GM19324 (cell line): ENCODE results near the gene LYSMD4.
"Not testable (repeated sequence)": the region's sequence is repeated elsewhere in the genome, so short reads cannot be mapped to it uniquely, and the experiment has no call there.

Experiments used
- ATAC-seq: cut with Tn5 transposase; IDR thresholded peaks from one replicate; pipeline ENCODE4 v1.9.1; 2021; ENCODE audit warnings: mild to moderate bottlenecking, moderate library complexity; ENCODE audit not compliant: unreplicated experiment, low FRiP score

LYSMD4 gene

DNA sequence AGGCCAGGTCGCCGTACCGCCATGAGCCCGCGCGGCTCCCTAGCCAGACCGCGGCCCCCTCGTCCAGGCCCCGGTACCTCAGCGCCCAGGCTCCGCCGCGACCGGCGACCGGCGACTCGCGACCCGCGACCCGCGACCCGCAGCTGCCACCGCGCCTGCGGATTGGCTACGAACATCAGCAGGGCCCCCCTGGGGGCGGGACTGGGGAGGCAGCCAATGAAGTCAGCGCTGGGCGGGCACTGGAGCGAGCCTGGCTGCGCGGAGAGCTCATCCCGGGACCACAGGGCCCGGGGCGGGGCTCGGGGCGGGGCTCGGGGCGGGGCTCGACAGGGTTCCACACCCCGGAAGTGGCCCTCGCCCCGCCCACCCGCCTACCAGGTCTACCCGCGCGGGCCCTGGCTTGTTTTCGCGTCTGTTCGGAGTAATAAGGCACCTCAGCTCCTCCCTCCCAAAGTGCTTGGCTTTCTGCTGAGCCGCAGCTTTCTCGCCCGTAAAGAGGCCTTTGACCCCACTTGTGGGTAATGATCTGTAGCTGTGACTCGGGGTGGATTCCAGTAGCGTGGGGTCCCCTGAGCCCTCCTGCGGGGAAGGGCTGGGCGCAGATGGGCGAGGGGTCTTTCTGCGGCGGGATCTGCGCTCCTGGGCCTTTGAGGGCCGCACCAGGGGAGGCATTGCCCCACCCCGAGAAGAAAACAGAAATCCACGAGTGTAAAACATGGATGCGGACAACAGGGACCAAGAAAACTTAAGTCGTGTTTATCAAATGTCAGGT is at the start of gene LYSMD4:
Gene LYSMD4, minus strand, starts transcription at position 170 of the 772 bp plus-strand sequence. CDS start 1,438 bp downstream, outside the sequence.
- ATAC-seq, result peak; percentile 99

GRCh38 chr15:99782029-99782428 is 48.8 kb upstream of the LYSMD4 start:
- ATAC-seq, result not testable (repeated sequence)

DNA sequence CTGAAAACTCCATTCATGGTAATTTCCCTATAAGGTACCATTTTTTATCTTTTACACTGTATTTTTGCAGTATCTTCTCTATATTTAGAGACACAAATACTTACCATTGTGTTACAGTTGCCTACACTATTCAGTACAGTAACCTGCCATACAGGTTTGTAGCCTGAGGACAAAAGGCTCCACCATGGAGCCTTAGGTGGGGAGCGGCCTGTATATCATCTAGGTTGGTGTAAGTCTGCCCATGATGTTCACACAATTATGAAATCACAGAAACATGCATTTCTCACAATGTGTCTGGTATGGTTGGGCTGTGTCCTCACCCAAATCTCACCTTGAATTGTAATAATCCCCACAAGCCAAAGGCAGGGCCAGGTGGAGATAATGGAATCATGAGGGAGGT is 43.9 kb upstream of the LYSMD4 start:
- no peak for ATAC-seq

DNA sequence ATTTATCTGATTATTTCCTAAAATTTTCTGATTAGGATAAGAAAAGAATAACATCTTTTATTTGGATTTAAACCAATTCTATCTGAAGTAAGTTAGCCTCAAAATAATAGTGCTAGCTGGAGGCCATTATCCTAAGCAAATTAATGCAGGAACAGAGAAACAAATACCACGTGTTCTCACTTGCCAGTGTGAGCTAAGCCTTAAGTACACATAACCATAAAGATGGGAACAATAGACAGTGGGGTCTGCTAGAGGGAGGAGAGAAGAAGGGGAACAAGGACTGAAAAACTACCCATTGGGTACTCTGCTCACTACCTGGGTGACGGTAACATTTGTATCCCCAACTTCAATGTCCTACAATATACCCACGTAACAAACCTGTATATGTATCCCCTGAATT is 31.3 kb upstream of the LYSMD4 start:
- ATAC-seq, result no peak

DNA sequence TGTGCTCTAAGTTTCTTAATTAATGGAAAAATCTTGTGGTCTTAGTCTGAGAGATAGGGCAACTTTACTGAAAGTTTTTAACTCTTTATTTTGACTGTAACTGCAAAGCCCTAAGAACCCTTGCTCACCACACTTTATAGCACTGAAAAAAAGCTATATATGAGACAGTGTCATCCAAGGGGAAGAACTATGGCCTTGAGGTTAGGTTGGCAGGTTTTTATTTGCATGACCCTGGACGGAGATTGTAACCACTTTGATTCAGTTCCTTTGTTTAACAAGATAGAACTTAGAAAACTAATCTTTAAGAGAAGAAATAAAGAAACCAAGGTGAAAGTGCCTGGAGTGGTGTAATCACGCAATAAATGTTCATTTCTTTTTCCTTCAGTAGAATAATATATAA is 30.6 kb upstream of the LYSMD4 start:
- ATAC-seq, result no peak

- no peak for ATAC-seq
These were observed 29.1 kb upstream of the LYSMD4 start for GRCh38 chr15:99762288-99762687.

DNA sequence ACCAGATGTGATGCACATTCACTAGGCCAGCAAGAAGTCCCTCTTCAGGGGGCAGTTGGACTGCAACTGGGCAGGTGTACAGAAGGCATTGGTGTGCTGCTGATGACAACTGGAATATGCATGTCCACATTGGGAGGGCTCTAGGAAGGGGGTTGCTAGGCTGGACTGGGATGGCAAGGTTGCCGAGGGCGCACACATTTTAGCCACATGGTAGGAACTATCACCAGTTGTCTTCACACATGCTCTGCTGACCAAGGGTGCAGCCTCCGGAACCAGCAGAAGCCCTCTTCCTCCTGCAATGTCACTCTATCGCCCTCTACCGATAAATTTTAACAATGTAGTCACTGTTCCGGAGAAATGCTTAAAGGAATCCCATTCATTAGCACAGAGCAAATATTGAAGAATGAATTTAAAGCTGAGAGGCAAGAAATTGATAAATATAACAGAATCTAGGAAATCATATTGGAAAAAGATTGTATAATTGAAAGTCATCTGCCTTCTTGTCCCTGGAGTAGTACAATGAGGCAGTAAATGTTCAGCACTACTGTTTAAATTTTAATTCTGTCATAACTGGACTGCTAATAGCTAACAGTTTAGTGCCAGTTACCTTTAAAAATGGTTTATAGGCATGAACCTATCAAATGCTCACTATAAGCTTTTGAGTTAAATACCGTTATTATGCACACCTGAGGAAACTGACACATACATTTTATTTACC is 22.6 kb upstream of the LYSMD4 start:
- peak; percentile 67 for ATAC-seq

DNA sequence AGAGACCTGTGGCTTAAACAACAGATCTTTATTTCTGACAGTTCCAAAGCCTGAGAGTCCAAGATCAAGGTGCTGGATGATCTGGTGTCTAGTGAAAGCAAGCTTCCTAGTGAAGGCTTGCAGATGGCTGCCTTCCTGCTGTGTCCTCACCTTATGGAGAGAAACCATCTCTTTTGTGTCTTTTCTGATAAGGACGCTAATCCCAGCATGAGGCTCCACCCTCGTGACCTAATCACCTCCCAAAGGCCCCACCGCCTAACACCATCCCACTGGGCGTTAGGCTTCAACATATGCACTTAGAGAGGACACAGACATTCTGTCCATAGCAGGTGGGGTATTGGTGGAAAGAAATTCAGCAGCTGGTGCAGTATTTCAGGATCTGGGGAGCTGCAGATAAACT is 19.8 kb upstream of the LYSMD4 start:
- ATAC-seq, result no peak

DNA sequence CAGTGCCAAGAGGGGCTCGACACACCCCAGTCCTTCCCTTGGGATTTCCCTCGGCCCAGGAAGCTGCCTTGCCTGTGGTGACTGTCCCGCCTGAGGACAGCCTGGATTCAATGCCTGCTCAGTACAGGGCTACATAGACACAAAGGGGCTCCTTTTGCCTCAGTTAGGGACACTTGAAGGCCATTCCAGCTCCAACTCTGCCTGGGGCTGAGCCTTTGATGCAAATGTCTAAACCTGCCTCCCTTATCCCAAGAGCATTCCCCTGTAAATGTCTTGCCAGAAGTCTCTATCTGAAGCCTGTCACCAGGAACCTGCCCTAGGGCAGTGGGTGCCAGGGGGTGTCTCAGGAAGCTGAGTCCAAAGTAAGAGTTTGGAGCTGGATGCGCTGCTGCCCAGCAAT is 19.3 kb upstream of the LYSMD4 start:
- ATAC-seq, result no peak

GRCh38 chr15:99750326-99750725 is 17.1 kb upstream of the LYSMD4 start:
- not testable (repeated sequence) for ATAC-seq

GRCh38 chr15:99749386-99749785 is 16.1 kb upstream of the LYSMD4 start:
- no peak for ATAC-seq

- ATAC-seq, result no peak
These were observed 12.3 kb upstream of the LYSMD4 start for GRCh38 chr15:99745370-99746086.

DNA sequence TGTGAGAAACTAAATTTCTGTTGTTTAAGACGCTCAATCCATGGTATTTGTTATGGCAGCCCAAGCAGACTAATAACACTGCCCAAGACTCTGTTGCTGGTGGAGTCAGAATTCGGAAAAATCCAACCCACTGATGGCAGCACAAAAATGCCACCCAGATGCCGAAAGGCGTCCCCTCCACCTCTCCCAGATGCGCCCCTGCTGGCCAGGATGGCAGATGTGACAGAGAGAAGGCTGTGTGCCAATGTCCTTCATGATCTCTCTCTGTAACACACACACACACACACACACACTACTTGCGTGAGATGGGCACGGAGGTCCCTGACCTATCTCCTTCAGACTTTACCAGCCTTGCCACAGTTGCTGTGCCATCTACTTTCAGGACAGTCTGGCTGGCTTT is 10.9 kb upstream of the LYSMD4 start:
- ATAC-seq, result no peak

- no peak for ATAC-seq
These were observed 8.6 kb upstream of the LYSMD4 start for GRCh38 chr15:99741835-99742234.

DNA sequence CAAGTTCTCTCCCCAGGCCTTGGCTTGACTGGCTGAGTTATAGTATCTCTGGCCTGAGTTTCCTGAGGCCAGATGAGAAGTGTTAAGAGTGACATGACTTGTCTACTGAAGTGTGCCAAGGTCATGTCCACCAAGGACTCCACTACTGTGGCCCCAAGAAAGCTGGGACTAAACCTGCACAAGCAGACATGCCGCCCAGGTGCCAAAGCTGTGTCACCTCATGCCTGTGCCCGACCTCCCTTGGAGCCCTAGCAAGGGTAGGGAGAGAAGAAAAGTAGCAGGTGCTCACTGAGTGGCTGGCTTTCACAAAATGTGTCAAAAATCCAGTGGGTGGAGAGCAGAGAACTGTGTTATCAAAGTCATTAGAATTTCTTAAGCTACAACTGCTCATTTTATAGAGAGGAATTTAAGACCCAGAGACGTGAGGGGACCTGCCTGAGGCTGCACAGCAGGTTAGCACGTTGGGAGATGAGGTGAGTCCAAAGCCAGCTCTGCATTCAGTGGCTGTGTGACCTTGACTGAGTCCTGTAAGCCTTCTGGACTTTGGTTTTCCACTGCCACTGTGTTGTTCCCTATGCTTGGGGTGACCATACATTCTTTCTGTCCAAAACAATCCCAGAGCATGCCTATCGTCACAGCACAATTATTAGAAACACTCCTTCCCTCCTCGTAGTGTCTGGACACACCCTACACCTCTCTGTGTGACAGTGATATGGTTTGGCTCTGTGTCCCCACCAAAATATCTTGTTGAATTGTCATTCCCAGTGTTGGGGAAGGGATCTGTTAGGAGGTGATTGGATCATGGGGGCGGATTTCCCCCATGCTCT is 5.0 kb upstream of the LYSMD4 start:
- ATAC-seq, result no peak

DNA sequence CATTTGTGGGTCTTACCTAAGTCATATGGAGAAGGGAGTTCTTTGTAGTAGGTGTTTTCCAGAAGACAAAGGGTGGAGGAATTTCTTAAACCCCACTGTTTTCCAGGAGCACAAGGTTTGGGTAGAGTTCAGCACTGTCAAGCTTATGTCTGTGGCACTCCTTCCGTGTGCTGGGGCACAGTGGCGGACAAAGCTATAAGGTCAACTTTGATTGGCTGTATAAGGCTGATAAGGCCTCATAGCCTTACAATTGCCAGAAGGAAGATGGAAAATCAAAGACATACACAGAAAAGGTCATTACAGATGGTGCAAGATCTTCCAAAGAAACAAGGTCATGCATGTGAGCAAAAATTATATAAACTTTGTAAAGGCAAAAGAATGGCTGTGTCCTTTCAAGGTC is 3.5 kb upstream of the LYSMD4 start:
- no peak for ATAC-seq

DNA sequence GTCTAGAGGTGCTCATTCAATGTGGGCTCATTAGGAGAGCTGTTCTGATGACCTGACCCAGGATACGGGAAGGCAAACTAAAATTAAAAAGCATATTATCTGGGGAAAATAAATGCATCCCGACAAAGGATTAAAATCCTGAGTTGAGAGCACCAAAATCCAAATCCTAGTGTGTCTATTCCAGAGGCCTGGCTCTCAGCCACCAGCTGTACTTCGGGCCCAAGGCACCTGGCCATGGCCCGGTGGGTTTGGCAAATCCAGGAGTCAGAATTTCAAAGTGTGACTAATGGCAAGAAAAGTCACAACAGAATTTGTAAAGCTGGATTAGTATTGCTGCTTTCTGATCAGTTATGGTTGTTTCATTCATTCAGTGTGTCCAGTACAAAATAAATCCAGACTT is 2.6 kb upstream of the LYSMD4 start:
- no peak for ATAC-seq

DNA sequence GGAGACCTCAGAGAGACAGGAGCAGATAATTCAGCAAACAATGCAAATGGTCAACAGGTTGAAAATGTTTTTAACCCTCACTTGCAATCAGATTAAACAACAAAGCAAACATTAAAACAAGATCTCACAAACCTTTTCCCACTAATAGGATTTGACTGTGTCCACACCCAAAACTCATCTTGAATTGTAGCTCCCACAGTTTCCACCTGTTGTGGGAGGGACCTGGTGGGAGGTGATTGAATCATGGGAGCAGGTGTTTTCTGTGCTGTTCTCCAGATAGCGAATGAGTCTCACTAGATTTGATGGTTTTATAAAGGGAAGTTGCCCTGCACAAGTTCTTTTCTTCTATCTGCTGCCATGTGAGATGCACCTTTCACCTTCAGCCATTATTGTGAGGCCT is 1.3 kb upstream of the LYSMD4 start:
- ATAC-seq, result no peak

- not testable (repeated sequence) for ATAC-seq
These were observed 729 bp upstream of the LYSMD4 start for GRCh38 chr15:99734040-99734291.

- peak; percentile 44 for ATAC-seq
These were observed 428 bp downstream of the LYSMD4 start for GRCh38 chr15:99732751-99733267.
